GM23338 (cell line): Measurements from ENCODE around the gene HOXB4. TPM values are rescaled to one million over a fixed set of nuclear protein-coding genes. Genes with fewer than 3 reads are reported as not detected.
A peak's percentile ranks its signal among the peaks of the same experiment; 100 is the strongest.

Experiments used
- ATAC-seq: fragments of 200-7000 bp; cut with Tn5 transposase; 3 replicates; pipeline ENCODE4 v1.9.1; 2020
- DNase-seq: peaks from one replicate; pipeline ENCODE4 v3.0.0-alpha.2; 2015; ENCODE audit warnings: low spot score
- H2AFZ ChIP-seq: fragments of 200-600 bp; sonication (generic); 2 replicates; pipeline ENCODE4 v1.8.0; 2016; ENCODE audit warnings: antibody characterized with exemption, mild to moderate bottlenecking, moderate library complexity
- H3F3A ChIP-seq: fragments of 200-600 bp; sonication (generic); replicated peaks from 2 replicates; pipeline ENCODE4 v1.8.0; 2017; ENCODE audit warnings: antibody characterized with exemption, mixed run types, low read depth
- H3K27ac ChIP-seq: fragments of 200-600 bp; sonication (generic); 2 replicates; pipeline ENCODE4 v1.6.1; 2016; ENCODE audit warnings: low read depth
- H3K27me3 ChIP-seq: fragments of 200-600 bp; sonication (generic); 2 replicates; pipeline ENCODE4 v1.8.0; 2016; ENCODE audit warnings: mild to moderate bottlenecking, mixed run types, moderate library complexity; ENCODE audit not compliant: insufficient read depth
- H3K36me3 ChIP-seq: fragments of 200-600 bp; sonication (generic); 2 replicates; pipeline ENCODE4 v1.8.0; 2016; ENCODE audit warnings: mild to moderate bottlenecking; ENCODE audit not compliant: insufficient read depth
- H3K4me1 ChIP-seq: fragments of 200-600 bp; sonication (generic); 2 replicates; pipeline ENCODE4 v1.8.0; 2016; ENCODE audit warnings: mild to moderate bottlenecking, moderate library complexity; ENCODE audit not compliant: insufficient read depth
- H3K4me2 ChIP-seq: fragments of 200-600 bp; sonication (generic); 2 replicates; pipeline ENCODE4 v1.7.1; 2017; ENCODE audit warnings: mixed run types
- H3K4me3 ChIP-seq: fragments of 200-600 bp; sonication (generic); 2 replicates; pipeline ENCODE4 v1.6.1; 2016; ENCODE audit warnings: mixed run types
- H3K79me2 ChIP-seq: fragments of 200-600 bp; sonication (generic); replicated peaks from 2 replicates; pipeline ENCODE4 v1.8.0; 2017; ENCODE audit warnings: mild to moderate bottlenecking; ENCODE audit not compliant: insufficient read depth
- H3K9me2 ChIP-seq: fragments of 200-600 bp; sonication (generic); 2 replicates; pipeline ENCODE4 v1.8.0; 2017; ENCODE audit not compliant: insufficient read depth
- H4K20me1 ChIP-seq: fragments of 200-600 bp; sonication (generic); replicated peaks from 2 replicates; pipeline ENCODE4 v1.8.0; 2017; ENCODE audit warnings: mild to moderate bottlenecking; ENCODE audit not compliant: insufficient read depth
- H3K27ac Mint-ChIP-seq: 2 replicates; pipeline ENCODE4 v1.8.0; 2020; ENCODE audit warnings: inconsistent platforms, mild to moderate bottlenecking, moderate library complexity, mixed read lengths
- H3K27me3 Mint-ChIP-seq: 3 replicates; pipeline ENCODE4 v1.8.0; 2022; ENCODE audit warnings: low read depth, mild to moderate bottlenecking, moderate library complexity, mixed read lengths, inconsistent platforms; ENCODE audit not compliant: insufficient read depth, poor library complexity
- H3K36me3 Mint-ChIP-seq: 3 replicates; pipeline ENCODE4 v1.8.0; 2021; ENCODE audit warnings: low read depth, mild to moderate bottlenecking, inconsistent platforms, moderate library complexity, mixed read lengths
- H3K4me1 Mint-ChIP-seq: 3 replicates; pipeline ENCODE4 v1.8.0; 2020; ENCODE audit warnings: mild to moderate bottlenecking, inconsistent platforms, mixed read lengths
- H3K4me3 Mint-ChIP-seq: 3 replicates; pipeline ENCODE4 v1.8.0; 2021; ENCODE audit warnings: moderate library complexity, mild to moderate bottlenecking, inconsistent platforms, mixed read lengths
- H3K9me3 Mint-ChIP-seq: 3 replicates; pipeline ENCODE4 v1.8.0; 2020; ENCODE audit warnings: moderate library complexity, mild to moderate bottlenecking, inconsistent platforms, mixed read lengths
- CTCF ChIP-seq, 2 experiments: fragments of 200-600 bp in 1 of 2; sonication (generic) in 1 of 2; conservative IDR thresholded peaks; 2 replicates each; pipeline versions ENCODE4 v1.5.1 to v1.6.1; 2016 to 2017; ENCODE audit warnings: antibody characterized with exemption in 2 of 2, low read depth in 2 of 2, mild to moderate bottlenecking in 2 of 2, moderate library complexity in 1 of 2
- EZH2 ChIP-seq: fragments of 200-600 bp; sonication (generic); IDR thresholded peaks from one replicate; pipeline ENCODE4 v1.8.0; 2017; ENCODE audit warnings: antibody characterized with exemption, mild to moderate bottlenecking, low read depth; ENCODE audit not compliant: unreplicated experiment
- POLR2AphosphoS5 ChIP-seq: IDR thresholded peaks from 2 replicates; pipeline ENCODE4 v1.6.1; 2016; ENCODE audit warnings: antibody characterized with exemption, low read depth
- ZNF462 ChIP-seq: fragments of 250-450 bp; sonication (Bioruptor Pico); IDR thresholded peaks from 2 replicates; pipeline ENCODE4 v1.5.0; 2020; ENCODE audit warnings: mild to moderate bottlenecking, moderate library complexity
- polyA plus RNA-seq: library from polyadenylated mRNA; unstranded; fragments of >200 nt; fragmentation: Nextera tagmentation; extraction: Ambion mirVana; gene quantifications from 2 replicates; pipeline ENCODE4 v1.2.1, GENCODE V29; 2016
- total RNA-seq: library from RNA; depleted of rRNA; stranded (reverse); fragments of >200 nt; shearing (Covaris generic); gene quantifications from 2 replicates; pipeline ENCODE4 v1.2.3, GENCODE V29; 2014

Gene HOXB4
- total and polyA plus RNA-seq, 2 experiments from 2014 or later: not detected

DNA sequence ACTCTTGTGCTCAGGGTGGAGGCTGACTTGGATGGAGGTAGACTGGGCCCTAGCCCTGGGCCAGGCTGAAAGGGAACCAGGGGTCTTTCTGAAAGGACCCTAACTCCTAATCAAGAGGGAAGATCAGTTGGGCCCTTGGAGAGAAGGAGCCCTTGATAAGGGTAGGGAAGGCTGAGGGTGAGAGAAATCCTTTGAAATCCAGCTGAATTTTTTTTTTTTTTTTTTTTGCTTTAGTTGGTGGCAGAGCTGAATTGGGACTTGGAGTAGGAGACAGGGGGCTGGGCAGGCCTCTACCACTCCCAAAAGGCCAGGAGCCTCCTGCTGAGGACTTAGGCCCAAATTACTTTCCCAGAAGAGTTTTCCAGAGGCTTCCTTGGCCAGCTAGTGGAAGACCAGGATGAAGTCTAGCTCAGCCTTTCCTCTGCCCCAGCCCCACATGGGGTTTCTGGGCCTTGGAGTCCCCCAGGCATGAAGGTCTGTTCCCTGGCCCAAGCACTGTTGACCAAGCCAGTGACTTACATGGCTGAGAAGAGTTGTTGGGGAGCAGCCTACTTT is 12.5 kb upstream of the HOXB4 start (continued):
- TF ChIP-seq ZNF462 (CRISPR knock-in tag) (no peak), POLR2AphosphoS5 (no peak), CTCF (conservative IDR thresholded peaks at IDR 0.05; ENCODE audit: low read depth in 2 of 2) (no peak)

GRCh38 chr17:48589831-48590606 is 11.9 kb upstream of the HOXB4 start, which contains the start of gene HOXB3:
HOXB3 (minus strand) TSS chr17:48590241; CDS start chr17:48552474, 37,767 bp downstream.
- H3K79me2 ChIP-seq: no peaks in the 10 kb centered on the region
- peaks cover 65% of the 10 kb centered on the region for H3F3A ChIP-seq
- no peak within 1 kb of the TSS for H3K27ac ChIP-seq
- TF ChIP-seq ZNF462 (CRISPR knock-in tag) (no peak), EZH2 (peak; percentile 90)
- no peaks in the 10 kb centered on the region for H3K36me3 ChIP-seq
- ATAC-seq: no peak
- peaks cover 100% of the 10 kb centered on the region for H3K27me3 Mint-ChIP-seq
- H3K4me1 Mint-ChIP-seq: peaks cover 43% of the 10 kb centered on the region
- H3K4me3 ChIP-seq: no peak within 1 kb of the TSS
- H3K4me2 ChIP-seq: peak within 1 kb of the TSS; percentile 53; the same call in 1 of the 2 replicates
- H2AFZ ChIP-seq: no peak within 1 kb of the TSS
- no peak for DNase-seq
- H3K36me3 Mint-ChIP-seq: no peaks in the 10 kb centered on the region
- no peak within 1 kb of the TSS; the same call in 2 of the 3 replicates for H3K4me3 Mint-ChIP-seq
- peaks cover 57% of the 10 kb centered on the region for H4K20me1 ChIP-seq
- no peaks in the 10 kb centered on the region for H3K9me2 ChIP-seq
- H3K27ac Mint-ChIP-seq: no peak within 1 kb of the TSS
- H3K4me1 ChIP-seq: peaks cover 65% of the 10 kb centered on the region
- no peaks in the 10 kb centered on the region; the same call in 2 of the 3 replicates for H3K9me3 Mint-ChIP-seq
- H3K27me3 ChIP-seq: peaks cover 100% of the 10 kb centered on the region
